ENCODE results near the gene TRAPPC14. TPM values are rescaled to one million over a fixed set of nuclear protein-coding genes. Genes with fewer than 3 reads are reported as not detected.

TRAPPC14 gene
- total RNA-seq, 2 donors from 2014 or later = 24.7 to 30.0 TPM

DNA sequence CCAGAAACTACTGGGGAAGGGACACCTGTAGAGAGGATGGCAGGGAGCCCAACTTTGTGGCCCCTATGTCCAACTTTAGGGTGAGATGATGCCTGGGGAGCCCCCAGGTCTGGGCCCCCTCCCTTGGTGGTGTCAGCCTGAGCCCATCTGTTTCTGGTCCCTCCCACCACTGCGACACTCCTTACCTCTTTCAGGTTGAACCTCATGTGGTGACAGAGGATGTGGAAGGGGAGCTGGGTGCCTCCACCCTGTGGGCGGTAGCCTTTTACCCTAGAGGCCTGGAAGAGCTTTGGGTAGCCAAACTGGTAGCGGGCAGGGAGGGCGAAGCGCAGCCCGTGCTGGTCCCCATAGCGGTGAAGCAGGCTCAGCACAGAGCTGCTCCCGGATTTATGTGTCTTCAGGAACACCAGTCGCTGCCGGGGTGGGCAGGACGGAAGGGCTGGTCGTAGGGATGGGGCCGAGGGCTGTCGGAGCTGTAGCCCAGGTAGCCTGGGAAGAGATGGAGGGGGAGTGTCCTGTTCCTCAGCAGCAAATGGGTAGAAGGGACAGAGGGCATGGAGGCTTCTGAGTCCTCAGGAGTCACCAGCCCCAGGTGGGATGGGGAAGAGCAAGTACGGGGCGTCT lies 7.9 kb upstream of the TRAPPC14 start:
- H3K9ac ChIP-seq (ENCODE audit: extremely low read depth, low read length, poor library complexity, severe bottlenecking) = no peak overlapping the region
- no peak overlapping the region for H3K4me3 ChIP-seq (ENCODE audit: low read length)
- Mint-ChIP-seq H3K36me3 (ENCODE audit: low read depth) (no peaks in the 10 kb centered on the region), H3K27ac (no peak overlapping the region), H3K27me3 (ENCODE audit: insufficient read depth) (peaks cover 37% of the 10 kb centered on the region), H3K4me1 (peaks cover 36% of the 10 kb centered on the region), H3K4me3 (peak overlapping the region; percentile 8), H3K9me3 (no peaks in the 10 kb centered on the region)
- H3K36me3 ChIP-seq (ENCODE audit: control insufficient read depth, insufficient read depth, low read length) = no peaks in the 10 kb centered on the region
- WGBS, 2 experiments (ENCODE audit: insufficient coverage in 1 of 2, insufficient read length in 1 of 2) = 89 to 94% methylated on average over 7 to 16 of the region's 16 CpGs
- DNase-seq = peak; percentile 49
- no peaks in the 10 kb centered on the region for H3K9me3 ChIP-seq (ENCODE audit: control insufficient read depth, low read length)
- H3K27ac ChIP-seq (ENCODE audit: low read depth, low read length) = no peak overlapping the region
- no peaks in the 10 kb centered on the region for H3K27me3 ChIP-seq (ENCODE audit: control insufficient read depth, insufficient read depth, low read length, poor library complexity, severe bottlenecking)
- H3K4me1 ChIP-seq (ENCODE audit: control insufficient read depth, insufficient read depth, low read length) = peaks cover 9% of the 10 kb centered on the region
- TF ChIP-seq, protein P1, sequence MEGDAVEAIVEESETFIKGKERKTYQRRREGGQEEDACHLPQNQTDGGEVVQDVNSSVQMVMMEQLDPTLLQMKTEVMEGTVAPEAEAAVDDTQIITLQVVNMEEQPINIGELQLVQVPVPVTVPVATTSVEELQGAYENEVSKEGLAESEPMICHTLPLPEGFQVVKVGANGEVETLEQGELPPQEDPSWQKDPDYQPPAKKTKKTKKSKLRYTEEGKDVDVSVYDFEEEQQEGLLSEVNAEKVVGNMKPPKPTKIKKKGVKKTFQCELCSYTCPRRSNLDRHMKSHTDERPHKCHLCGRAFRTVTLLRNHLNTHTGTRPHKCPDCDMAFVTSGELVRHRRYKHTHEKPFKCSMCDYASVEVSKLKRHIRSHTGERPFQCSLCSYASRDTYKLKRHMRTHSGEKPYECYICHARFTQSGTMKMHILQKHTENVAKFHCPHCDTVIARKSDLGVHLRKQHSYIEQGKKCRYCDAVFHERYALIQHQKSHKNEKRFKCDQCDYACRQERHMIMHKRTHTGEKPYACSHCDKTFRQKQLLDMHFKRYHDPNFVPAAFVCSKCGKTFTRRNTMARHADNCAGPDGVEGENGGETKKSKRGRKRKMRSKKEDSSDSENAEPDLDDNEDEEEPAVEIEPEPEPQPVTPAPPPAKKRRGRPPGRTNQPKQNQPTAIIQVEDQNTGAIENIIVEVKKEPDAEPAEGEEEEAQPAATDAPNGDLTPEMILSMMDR (conservative IDR thresholded peaks at IDR 0.05) = no peak

DNA sequence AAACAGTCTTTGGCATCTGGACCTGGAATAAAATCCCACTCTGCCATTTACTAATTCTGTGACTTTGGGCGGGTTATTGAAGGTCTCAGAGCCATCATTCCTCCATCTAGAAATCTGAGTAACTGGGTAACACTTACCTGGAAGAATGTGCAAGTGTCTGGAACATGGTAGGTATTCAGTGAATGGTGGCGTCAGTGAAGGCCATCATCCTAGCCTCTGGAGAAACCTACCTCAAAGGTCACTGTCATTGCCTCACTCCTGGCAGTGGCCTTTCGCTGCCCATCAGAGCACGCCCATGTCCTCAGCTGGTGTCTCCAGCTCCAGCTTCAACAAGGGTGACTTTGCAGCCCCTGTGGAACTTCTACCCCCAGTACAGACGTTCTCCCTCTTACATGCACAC lies 5.3 kb upstream of the TRAPPC14 start:
- Histone ChIP-seq H3K27ac (ENCODE audit: low read depth, low read length) (no peak overlapping the region), H3K4me3 (ENCODE audit: low read length) (no peak overlapping the region), H3K9ac (ENCODE audit: extremely low read depth, low read length, poor library complexity, severe bottlenecking) (no peak overlapping the region), H3K36me3 (ENCODE audit: control insufficient read depth, insufficient read depth, low read length) (no peaks in the 10 kb centered on the region), H3K9me3 (ENCODE audit: control insufficient read depth, low read length) (no peaks in the 10 kb centered on the region), H3K27me3 (ENCODE audit: control insufficient read depth, insufficient read depth, low read length, poor library complexity, severe bottlenecking) (no peaks in the 10 kb centered on the region), H3K4me1 (ENCODE audit: control insufficient read depth, insufficient read depth, low read length) (peaks cover 9% of the 10 kb centered on the region)
- no peak for DNase-seq
- WGBS, 2 experiments (ENCODE audit: insufficient coverage in 1 of 2, insufficient read length in 1 of 2) = 87 to 90% methylated on average over 4 to 5 of the region's 5 CpGs
- Mint-ChIP-seq H3K27ac (no peak overlapping the region), H3K4me3 (no peak overlapping the region), H3K27me3 (ENCODE audit: insufficient read depth) (peaks cover 28% of the 10 kb centered on the region), H3K4me1 (peaks cover 25% of the 10 kb centered on the region), H3K9me3 (no peaks in the 10 kb centered on the region), H3K36me3 (ENCODE audit: low read depth) (no peaks in the 10 kb centered on the region)
- TF ChIP-seq, protein P1 (conservative IDR thresholded peaks at IDR 0.05) = no peak

DNA sequence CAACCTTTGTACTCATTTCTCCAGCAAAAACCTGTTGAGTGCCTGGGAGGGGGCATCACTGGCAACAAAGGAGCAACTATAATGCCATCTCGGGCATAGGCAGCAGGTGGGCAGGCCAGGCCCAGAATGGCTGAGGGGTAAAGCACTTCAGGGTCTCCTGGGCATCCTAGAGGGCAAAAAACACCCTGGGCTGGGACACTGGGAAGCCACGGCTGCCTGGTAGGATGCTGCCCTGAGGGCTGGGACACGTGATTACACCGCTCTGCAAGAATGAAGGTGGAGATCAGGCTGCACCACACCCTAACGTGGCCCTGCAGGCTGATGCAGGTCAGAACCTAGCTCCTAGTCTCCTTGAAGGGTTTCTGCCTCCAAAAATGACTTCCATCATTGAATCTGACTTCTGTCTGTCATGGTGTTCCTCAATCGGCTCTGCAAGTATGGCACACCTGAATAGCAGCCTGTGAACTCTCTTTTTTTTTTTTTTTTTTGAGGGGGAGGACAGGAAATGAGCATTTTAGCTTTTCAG lies 4.5 kb upstream of the TRAPPC14 start:
- H3K27ac ChIP-seq (ENCODE audit: low read depth, low read length) = no peak overlapping the region
- peaks cover 9% of the 10 kb centered on the region for H3K4me1 ChIP-seq (ENCODE audit: control insufficient read depth, insufficient read depth, low read length)
- H3K4me3 Mint-ChIP-seq = no peak overlapping the region
- no peak overlapping the region for H3K4me3 ChIP-seq (ENCODE audit: low read length)
- H3K27me3 Mint-ChIP-seq (ENCODE audit: insufficient read depth) = peaks cover 25% of the 10 kb centered on the region
- H3K9me3 ChIP-seq (ENCODE audit: control insufficient read depth, low read length) = no peaks in the 10 kb centered on the region
- DNase-seq = peak; percentile 68
- H3K27me3 ChIP-seq (ENCODE audit: control insufficient read depth, insufficient read depth, low read length, poor library complexity, severe bottlenecking) = no peaks in the 10 kb centered on the region
- H3K36me3 Mint-ChIP-seq (ENCODE audit: low read depth) = no peaks in the 10 kb centered on the region
- TF ChIP-seq, protein P1 (conservative IDR thresholded peaks at IDR 0.05) = no peak
- H3K9me3 Mint-ChIP-seq = no peaks in the 10 kb centered on the region
- no peak overlapping the region for H3K27ac Mint-ChIP-seq
- peaks cover 17% of the 10 kb centered on the region for H3K4me1 Mint-ChIP-seq
- WGBS, 2 experiments (ENCODE audit: insufficient coverage in 1 of 2, insufficient read length in 1 of 2) = 67 to 72% methylated on average over 5 to 6 of the region's 6 CpGs
- H3K9ac ChIP-seq (ENCODE audit: extremely low read depth, low read length, poor library complexity, severe bottlenecking) = no peak overlapping the region
- no peaks in the 10 kb centered on the region for H3K36me3 ChIP-seq (ENCODE audit: control insufficient read depth, insufficient read depth, low read length)

Data from endodermal cell (in vitro differentiated cells).